K562 (cell line): ENCODE measurements around the gene PTHLH. TPM values are rescaled to one million over a fixed set of nuclear protein-coding genes. Genes with fewer than 3 reads are reported as not detected.
A peak's percentile ranks its signal among the peaks of the same experiment; 100 is the strongest.

ENCODE experiments used
- ATAC-seq: fragments of 200-7000 bp; cut with Tn5 transposase; 3 replicates; pipeline ENCODE4 v1.9.1; 2020; ENCODE audit warnings: moderate library complexity
- BruUV-seq: library from RNA; stranded (reverse); fragments of 400-500 nt; replicated peaks from 2 replicates; lab custom pipeline; 2021; lab: Mats Ljungman, UMichigan
- CTCF ChIA-PET: fragments of 300-600 bp; formaldehyde crosslinking; extraction: SDS; loops from one replicate; lab custom pipeline; 2021; ENCODE audit warnings: low intra/inter-chr PET ratio; lab: Yijun Ruan, JAX
- POLR2A ChIA-PET: fragments of 300-600, 350-650 bp; sonication (Branson Sonifier 250); formaldehyde crosslinking; extraction: SDS; loops from one replicate; lab custom pipeline; 2021; ENCODE audit warnings: antibody characterized with exemption, inconsistent platforms; lab: Yijun Ruan, JAX
- DNase-seq, 4 experiments: peaks; one replicate each; pipeline versions ENCODE4 v3.0.0 to v3.0.0-alpha.2; 2011 to 2018; ENCODE audit warnings: low spot score in 3 of 4, mixed read lengths in 3 of 4; ENCODE audit errors: extremely low read depth in 1 of 4
- FAIRE-seq: peaks from 2 replicates; lab custom pipeline; 2011; peaks lifted over from hg19 to GRCh38; lab: Jason Lieb, UNC
- H2AFZ ChIP-seq: 2 replicates; pipeline ENCODE4 v1.6.0; 2011; ENCODE audit warnings: low read depth, low read length, control low read depth, inconsistent platforms
- H3K27ac ChIP-seq: fragments of 200-600 bp; 3 replicates; pipeline ENCODE4 v1.8.0; 2011; ENCODE audit warnings: low read depth, mild to moderate bottlenecking, control low read depth, inconsistent platforms, low read length, moderate library complexity, mixed read lengths; ENCODE audit errors: extremely low read depth
- H3K27me3 ChIP-seq, 2 experiments: fragments of 300-600 bp in 1 of 2; 2 replicates in 1 of 2; 3 replicates in 1 of 2; pipeline versions ENCODE4 v1.6.0 to v1.8.0; 2011; ENCODE audit warnings: inconsistent platforms in 2 of 2, low read length in 2 of 2, mild to moderate bottlenecking in 1 of 2, mixed read lengths in 1 of 2, moderate library complexity in 1 of 2; ENCODE audit not compliant: control insufficient read depth in 2 of 2, insufficient read depth in 2 of 2
- H3K36me3 ChIP-seq: fragments of 300-600 bp; 3 replicates; pipeline ENCODE4 v1.8.0; 2011; ENCODE audit warnings: mild to moderate bottlenecking, low read length, inconsistent platforms; ENCODE audit not compliant: control insufficient read depth, insufficient read depth
- H3K4me1 ChIP-seq, 2 experiments: fragments of 200-600 bp in 1 of 2; replicated peaks in 1 of 2; 2 replicates in 1 of 2; 3 replicates in 1 of 2; pipeline versions ENCODE4 v1.5.1 to v1.8.0; 2011; ENCODE audit warnings: inconsistent platforms in 2 of 2, low read length in 2 of 2, mild to moderate bottlenecking in 1 of 2, mixed read lengths in 1 of 2, moderate library complexity in 1 of 2; ENCODE audit not compliant: control insufficient read depth in 2 of 2, insufficient read depth in 2 of 2
- H3K4me2 ChIP-seq: 2 replicates; pipeline ENCODE4 v1.6.1; 2011; ENCODE audit warnings: low read length, control low read depth, inconsistent platforms, mixed read lengths; ENCODE audit not compliant: insufficient read depth
- H3K4me3 ChIP-seq: fragments of 200-600 bp; sonication (generic), shearing (Covaris generic); 2 replicates; pipeline ENCODE4 v1.5.1; 2016; ENCODE audit warnings: control low read depth, inconsistent platforms
- H3K79me2 ChIP-seq: fragments of 200-600 bp; 3 replicates; pipeline ENCODE4 v1.8.0; 2011; ENCODE audit warnings: low read length, inconsistent platforms; ENCODE audit not compliant: control insufficient read depth, insufficient read depth
- H3K9ac ChIP-seq, 2 experiments: 2 replicates each; pipeline versions ENCODE4 v1.6.0 to v1.6.1; 2011; ENCODE audit warnings: low read depth in 2 of 2, low read length in 2 of 2, control low read depth in 1 of 2, inconsistent platforms in 1 of 2, mild to moderate bottlenecking in 1 of 2, mixed read lengths in 1 of 2; ENCODE audit not compliant: insufficient read depth in 1 of 2
- H3K9me1 ChIP-seq: one replicate; pipeline ENCODE4 v1.6.0; 2011; ENCODE audit warnings: inconsistent platforms, mild to moderate bottlenecking, low read length, moderate library complexity; ENCODE audit not compliant: control insufficient read depth, insufficient read depth
- H3K9me3 ChIP-seq: replicated peaks from 2 replicates; pipeline ENCODE4 v1.5.1; 2011; ENCODE audit warnings: low read depth, low read length, inconsistent platforms; ENCODE audit not compliant: control insufficient read depth, insufficient read depth
- H4K20me1 ChIP-seq: replicated peaks from 2 replicates; pipeline ENCODE4 v1.6.1; 2011; ENCODE audit warnings: low read length, inconsistent platforms, mixed read lengths; ENCODE audit not compliant: control insufficient read depth, insufficient read depth
- BRF2 ChIP-seq: IDR thresholded peaks from 3 replicates; pipeline ENCODE4 v1.6.1; 2011; ENCODE audit warnings: borderline replicate concordance, mild to moderate bottlenecking; ENCODE audit not compliant: insufficient read length, insufficient read depth
- FOXP1 ChIP-seq: sonication (generic); formaldehyde crosslinking; IDR thresholded peaks from 2 replicates; pipeline ENCODE4 v1.8.0; 2022; ENCODE audit warnings: mild to moderate bottlenecking, missing genetic modification reagents
- GTF2E2 ChIP-seq: fragments of 200-800 bp; sonication (Bioruptor generic); IDR thresholded peaks from 2 replicates; pipeline ENCODE4 v1.6.1; 2016; ENCODE audit warnings: missing genetic modification characterization, missing compliant biosample characterization
- PHTF2 ChIP-seq: fragments of 250-450 bp; sonication (Bioruptor Pico); IDR thresholded peaks from 2 replicates; pipeline ENCODE4 v1.5.0; 2021; ENCODE audit warnings: mild to moderate bottlenecking
- SMC3 ChIP-seq: conservative IDR thresholded peaks from 2 replicates; pipeline ENCODE4 v1.6.1; 2011; ENCODE audit warnings: low read depth, low read length, improper control_type of control experiment; ENCODE audit not compliant: insufficient read depth
- SNAPC5 ChIP-seq: fragments of 250-450 bp; sonication (Bioruptor Pico); IDR thresholded peaks from 2 replicates; pipeline ENCODE4 v1.8.0; 2021; ENCODE audit warnings: moderate library complexity, mild to moderate bottlenecking, inconsistent platforms
- SOX6 ChIP-seq: fragments of 450-650 bp; IDR thresholded peaks from 2 replicates; pipeline ENCODE4 v1.6.1; 2014; ENCODE audit warnings: mild to moderate bottlenecking
- ZNF766 ChIP-seq: fragments of 200-800 bp; sonication (Bioruptor generic); conservative IDR thresholded peaks from 2 replicates; pipeline ENCODE4 v1.6.1; 2016; ENCODE audit warnings: missing genetic modification characterization, missing compliant biosample characterization
- WGBS: fragments of 100-300 bp; shearing (Covaris generic); methylation state at CpG from one replicate; pipeline ENCODE4 v1.1.6; 2016; ENCODE audit warnings: low coverage, mixed read lengths; ENCODE audit not compliant: insufficient coverage; ENCODE audit errors: missing lambda C conversion rate; 5-methylcytosine and 5-hydroxymethylcytosine counted together
- in situ Hi-C: fragments of 300-500 bp; cut with MboI; formaldehyde crosslinking; loops from 4 replicates; pipeline ENCODE4 v1.15.0; 2018; ENCODE audit warnings: inconsistent platforms, mixed read lengths
- intact Hi-C: fragments of 100-400 bp; cut with micrococcal nuclease; formaldehyde crosslinking; loops from 2 replicates; pipeline ENCODE4 v1.14.2; 2022
- polyA plus RNA-seq, 8 experiments: library from polyadenylated mRNA; depleted of rRNA in 4 of 8; stranded (reverse) in 5 of 8; unstranded in 3 of 8; fragments of >200 nt; fragmentation: Nextera tagmentation in 2 of 8; fragmentation: Illumina TruSeq in 1 of 8; extraction: Ambion mirVana in 2 of 8; extraction: Trizol in 1 of 8; gene quantifications; 2 replicates each; pipeline versions ENCODE4 v1.2.1 to v1.2.3, GENCODE V29; 2011 to 2014; ENCODE audit warnings: inconsistent platforms in 1 of 8, missing spikeins in 1 of 8
- total RNA-seq, 7 experiments: library from RNA; depleted of rRNA in 6 of 7; stranded (reverse); fragments of >200 nt in 6 of 7; fragmentation: Illumina TruSeq in 2 of 7; extraction: Trizol in 2 of 7; gene quantifications; 2 replicates each; pipeline versions ENCODE4 v1.2.1 to v1.2.3, GENCODE V29; 2011 to 2021; ENCODE audit warnings: low replicate concordance in 1 of 7

Gene PTHLH
- total and polyA plus RNA-seq, 9 of the 15 experiments (the other 6 are each of a cell fraction or from before 2014, with no cell fraction given): 0.14 to 2.5 (median 0.74) TPM

- no peaks in the 10 kb centered on the region for H3K27me3 ChIP-seq
- H2AFZ ChIP-seq: no peak overlapping the region
- no peak overlapping the region for H3K9ac ChIP-seq
- no peak overlapping the region for H3K4me2 ChIP-seq
- POLR2A ChIA-PET: no interaction called here
- CTCF ChIA-PET: no interaction called here
- no TSS peak for BruUV-seq
- DNase-seq (no peak), FAIRE-seq (no peak), ATAC-seq (no peak)
- intact Hi-C loops: no loop called here
- no peaks in the 10 kb centered on the region for H4K20me1 ChIP-seq
- no peak overlapping the region for H3K27ac ChIP-seq
- H3K9me1 ChIP-seq: no peaks in the 10 kb centered on the region
- 33% methylated on average over 2 of the region's 2 CpGs for whole genome bisulfite sequencing
- no peaks in the 10 kb centered on the region for H3K79me2 ChIP-seq
- H3K9me3 ChIP-seq: no peaks in the 10 kb centered on the region
- TF ChIP-seq SNAPC5: no peak
- TF ChIP-seq BRF2: no peak
- TF ChIP-seq FOXP1: no peak
- no peak for TF ChIP-seq GTF2E2 (tag)
- no peak for TF ChIP-seq SMC3
- no peak for TF ChIP-seq SOX6
- TF ChIP-seq ZNF766: 0 out of 2 replicates have a peak, but pooled peaks have one; percentile 30
- no peak for TF ChIP-seq PHTF2 (CRISPR knock-in tag)
- TF ChIP-seq, all 486 proteins: peak for 1
- in situ Hi-C loops: no loop called here
- no peaks in the 10 kb centered on the region for H3K4me1 ChIP-seq
- H3K4me3 ChIP-seq: no peak overlapping the region
- H3K36me3 ChIP-seq: no peaks in the 10 kb centered on the region
These were observed 25.6 kb upstream of the PTHLH start for GRCh38 chr12:27998170-27998569.
